NCI-H446 (cell line): Measurements from ENCODE around the gene FIBP.

Experiments
- DNase-seq, 2 experiments: peaks; one replicate each; lab custom pipeline; 2025; lab: John Stamatoyannopoulos, UW

Gene FIBP

GRCh38 chr11:65870706-65871681 is 17.3 kb downstream of the FIBP start:
- DNase-seq: no peak

- no peak for DNase-seq
Observed at GRCh38 chr11:65870307-65870658, 18.0 kb downstream of the FIBP start.

DNA sequence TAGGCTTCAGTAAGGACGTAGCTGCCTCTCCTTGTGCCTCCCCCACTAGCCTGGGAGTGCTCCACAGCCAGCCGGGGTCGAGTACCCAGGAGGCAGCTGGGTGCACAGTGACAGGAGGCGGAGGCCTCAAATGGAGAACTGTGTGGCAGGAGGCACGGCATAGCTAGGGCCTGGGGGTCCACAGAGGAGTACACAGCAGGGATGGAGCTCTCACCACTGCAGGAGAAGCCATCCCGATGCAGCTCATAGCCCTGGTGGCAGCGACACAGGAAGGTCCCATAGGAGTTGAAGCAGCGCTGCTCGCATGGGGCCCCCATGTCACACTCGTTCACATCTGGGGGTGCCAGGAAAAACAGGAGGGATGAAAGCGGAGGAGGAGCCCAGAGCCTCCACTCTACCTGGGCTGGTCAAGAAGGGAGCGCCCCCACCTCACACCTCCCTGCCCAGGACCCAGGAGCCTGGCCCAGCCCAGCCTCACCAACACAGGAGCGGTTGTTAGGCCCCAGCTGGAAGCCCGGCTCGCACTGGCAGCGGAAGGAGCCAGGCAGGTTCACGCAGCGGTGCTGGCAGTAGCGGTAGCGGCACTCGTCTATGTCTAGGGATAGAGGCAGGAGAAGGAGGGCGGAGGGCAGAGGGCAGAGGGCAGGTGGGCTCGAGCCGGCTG is 18.5 kb downstream of the FIBP start:
- no peak for DNase-seq

- no peak for DNase-seq
Observed at GRCh38 chr11:65868907-65869306, 19.4 kb downstream of the FIBP start.

DNA sequence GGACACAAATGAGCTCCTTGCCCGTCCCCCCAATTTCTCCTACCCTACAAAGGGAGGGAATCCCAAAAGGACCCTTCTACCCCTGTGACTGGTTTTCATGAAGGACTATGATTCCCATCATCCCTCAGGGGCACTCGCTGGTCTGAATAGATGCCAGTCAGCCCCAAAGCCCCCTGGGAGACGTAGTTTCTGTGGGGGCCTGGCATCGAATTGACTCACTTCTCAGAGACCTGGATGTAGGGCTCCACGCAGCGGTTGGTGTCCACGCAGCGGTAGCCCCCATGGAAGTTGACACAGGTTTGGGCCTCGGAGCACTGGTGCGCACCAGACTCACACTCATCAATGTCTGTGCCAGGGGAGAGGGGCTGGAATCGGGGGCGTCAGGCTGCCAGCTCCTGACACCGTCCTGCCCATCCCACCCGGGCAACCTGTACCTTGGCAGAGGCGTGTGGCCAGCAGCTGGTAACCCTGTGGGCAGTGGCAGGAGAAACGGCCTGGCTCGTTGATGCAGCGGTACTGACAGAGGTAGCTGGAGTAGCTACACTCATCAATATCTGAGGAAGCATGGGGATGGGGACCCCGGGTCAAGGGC is 20.1 kb downstream of the FIBP start:
- DNase-seq: peak in 1 of 2 experiments; percentile 29

DNA sequence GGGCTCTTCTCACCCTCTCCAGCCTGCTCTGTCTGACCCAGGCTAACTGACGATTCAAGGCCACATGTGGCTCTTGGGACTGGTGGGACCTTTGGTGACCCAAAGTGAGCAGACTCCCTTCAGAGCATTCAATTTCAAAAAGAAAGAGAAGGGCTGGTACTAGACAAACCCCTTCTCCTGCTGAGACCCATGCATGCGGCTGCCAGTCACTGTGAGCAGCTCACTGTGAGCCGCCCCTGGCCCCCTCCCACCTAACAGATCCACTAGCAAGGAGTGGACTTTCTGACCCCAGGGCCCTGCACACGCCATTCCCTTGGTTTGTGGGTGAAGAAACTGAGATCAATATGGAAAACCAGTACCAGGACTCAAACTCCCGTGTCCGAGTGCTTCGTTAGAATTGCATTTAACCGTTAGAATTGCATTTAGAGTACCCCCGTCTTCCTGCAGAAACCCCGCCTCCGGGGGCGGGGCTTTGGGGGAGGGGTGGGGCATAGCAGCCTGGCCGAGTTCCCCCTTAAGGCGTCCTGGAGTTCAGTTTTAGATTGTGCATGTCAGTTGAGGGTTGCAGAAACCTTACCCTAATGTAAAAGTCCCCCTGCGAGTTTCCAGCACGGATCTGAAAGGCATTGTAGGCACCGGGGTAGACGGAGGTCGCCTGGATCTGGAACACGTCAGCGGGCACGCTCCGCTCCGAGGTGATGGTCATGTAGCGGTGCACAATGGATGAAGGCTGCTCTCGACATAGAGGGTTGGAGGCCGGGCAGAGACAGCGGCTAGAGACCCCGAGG is 20.8 kb downstream of the FIBP start:
- no peak for DNase-seq

DNA sequence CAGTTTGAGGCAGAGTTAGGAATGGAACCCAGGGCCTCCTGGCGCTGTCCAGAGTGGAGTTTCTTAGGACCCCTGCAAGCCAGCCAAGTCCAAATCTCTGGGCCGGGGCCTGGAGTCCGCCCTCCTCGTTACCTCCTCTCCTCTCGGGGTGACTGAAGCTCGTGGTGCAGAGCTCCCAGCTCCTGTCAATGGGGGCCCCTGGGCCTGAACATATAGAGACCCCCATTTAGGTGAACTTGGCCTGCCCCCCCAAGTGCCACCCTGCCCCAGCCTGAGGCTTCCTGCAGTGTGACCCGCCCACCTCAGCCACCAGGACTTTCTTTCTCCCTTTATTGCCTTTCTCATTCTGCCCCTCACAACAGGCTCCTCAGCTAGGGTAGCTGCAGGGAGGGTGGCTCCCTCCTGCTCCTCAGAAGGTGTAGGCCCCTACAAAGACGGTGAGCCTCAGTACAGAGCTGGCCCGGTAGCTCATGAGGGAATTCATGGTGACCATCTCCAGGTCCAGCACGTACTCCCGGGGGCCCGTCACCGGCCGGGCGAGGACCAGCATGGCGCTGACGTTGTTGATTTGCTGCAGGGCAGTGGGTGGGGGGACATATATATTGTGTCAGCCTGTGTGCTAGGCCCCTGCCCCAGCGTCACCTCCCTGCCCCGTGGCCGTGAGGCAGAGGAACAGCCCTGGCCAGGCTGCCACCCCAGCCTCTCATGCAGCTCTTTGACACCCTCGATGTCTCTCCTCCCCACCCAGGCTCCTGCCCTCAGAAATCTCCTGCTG is 21.6 kb downstream of the FIBP start:
- DNase-seq: no peak

- no peak for DNase-seq
Observed at GRCh38 chr11:65865550-65866172, 22.6 kb downstream of the FIBP start.

DNA sequence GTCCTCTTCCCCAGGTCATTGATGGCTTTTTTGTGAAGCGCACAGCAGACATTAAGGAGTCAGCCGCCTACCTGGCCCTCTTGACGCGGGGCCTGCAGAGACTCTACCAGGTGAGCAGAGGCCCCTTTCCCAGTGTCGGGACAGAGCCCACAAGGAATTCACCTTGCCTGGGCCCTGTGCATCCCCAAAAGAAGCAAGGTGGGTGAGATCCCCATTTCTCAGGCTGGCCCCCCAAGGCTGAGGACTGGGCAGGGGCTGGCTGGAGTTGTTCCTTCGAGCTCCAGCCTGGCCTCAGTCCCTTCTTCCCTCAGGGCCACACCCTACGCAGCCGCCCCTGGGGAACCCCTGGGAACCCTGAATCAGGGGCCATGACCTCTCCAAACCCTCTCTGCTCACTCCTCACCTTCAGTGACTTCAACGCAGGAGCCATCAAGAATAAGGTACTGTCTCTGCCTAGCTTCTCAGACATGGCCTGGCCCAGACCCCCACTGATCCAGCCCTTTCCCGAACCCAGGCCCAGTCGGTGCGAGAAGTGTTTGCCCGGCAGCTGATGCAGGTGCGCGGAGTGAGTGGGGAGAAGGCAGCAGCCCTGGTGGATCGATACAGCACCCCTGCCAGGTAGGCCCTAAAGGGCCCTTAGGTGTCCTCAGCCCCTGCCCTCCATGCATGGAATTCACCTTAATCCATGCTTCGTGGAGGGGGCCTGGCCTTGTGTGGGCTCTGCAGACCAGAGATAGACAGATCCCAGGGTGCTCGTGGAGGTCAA is 23.4 kb downstream of the FIBP start:
- DNase-seq: no peak

GRCh38 chr11:65863889-65864705 is 24.2 kb downstream of the FIBP start:
- DNase-seq: no peak

GRCh38 chr11:65862941-65863888 is 25.1 kb downstream of the FIBP start:
- peak in 1 of 2 experiments; percentile 29 for DNase-seq

GRCh38 chr11:65862191-65862735 is 26.0 kb downstream of the FIBP start:
- no peak for DNase-seq

GRCh38 chr11:65861533-65862183 is 26.6 kb downstream of the FIBP start:
- no peak for DNase-seq

DNA sequence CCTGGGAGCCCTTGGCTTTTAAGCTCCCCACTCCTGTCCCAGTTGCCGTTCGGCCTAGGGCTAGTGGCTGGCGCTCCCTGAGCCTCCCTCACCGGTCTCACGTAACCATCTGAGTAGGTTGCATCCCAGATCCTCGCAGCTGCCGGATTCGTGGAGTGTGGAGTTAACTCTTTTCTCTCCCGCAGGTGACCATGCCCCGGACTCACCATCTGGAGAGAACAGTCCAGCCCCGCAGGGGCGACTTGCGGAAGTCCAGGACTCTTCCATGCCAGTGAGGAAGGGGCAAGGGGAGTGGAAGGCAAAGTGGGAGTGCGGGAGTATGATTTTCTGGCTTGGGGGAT is 27.1 kb downstream of the FIBP start:
- DNase-seq: no peak

DNA sequence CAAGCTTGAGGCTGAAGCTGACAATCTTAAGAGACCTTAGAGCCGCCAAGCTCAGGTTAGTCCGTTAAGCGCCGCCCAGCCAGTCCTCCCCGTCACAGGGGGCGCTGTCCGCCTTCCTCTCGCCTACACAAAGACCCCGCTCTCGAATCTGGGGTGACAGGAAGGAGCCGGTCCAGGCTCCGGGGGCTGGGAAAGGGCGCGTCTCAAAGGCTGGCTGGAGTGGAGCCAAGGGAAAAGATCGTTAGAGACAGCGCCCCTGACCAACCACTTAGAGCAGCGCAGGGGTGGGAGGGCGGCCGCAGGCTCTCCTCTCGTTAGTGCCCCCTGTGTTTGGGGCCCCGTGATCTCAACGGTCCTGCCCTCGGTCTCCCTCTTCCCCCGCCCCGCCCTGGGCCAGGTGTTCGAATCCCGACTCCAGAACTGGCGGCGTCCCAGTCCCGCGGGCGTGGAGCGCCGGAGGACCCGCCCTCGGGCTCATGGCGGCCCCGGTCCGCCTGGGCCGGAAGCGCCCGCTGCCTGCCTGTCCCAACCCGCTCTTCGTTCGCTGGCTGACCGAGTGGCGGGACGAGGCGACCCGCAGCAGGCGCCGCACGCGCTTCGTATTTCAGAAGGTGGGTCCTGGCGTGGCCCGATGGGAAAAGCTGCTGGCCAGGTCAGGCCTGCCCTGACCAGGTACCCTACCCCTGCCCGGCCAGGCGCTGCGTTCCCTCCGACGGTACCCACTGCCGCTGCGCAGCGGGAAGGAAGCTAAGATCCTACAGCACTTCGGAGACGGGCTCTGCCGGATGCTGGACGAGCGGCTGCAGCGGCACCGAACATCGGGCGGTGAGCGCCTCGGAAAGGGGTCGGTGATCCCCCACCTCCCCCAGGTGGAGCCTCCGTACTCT is 27.8 kb downstream of the FIBP start, which contains the start of gene MUS81:
Gene MUS81, plus strand, starts transcription at position 156 of the 887 bp plus-strand sequence. Its CDS starts 321 bp downstream, at position 477.
- peak; percentile 95 to 98 for DNase-seq

DNA sequence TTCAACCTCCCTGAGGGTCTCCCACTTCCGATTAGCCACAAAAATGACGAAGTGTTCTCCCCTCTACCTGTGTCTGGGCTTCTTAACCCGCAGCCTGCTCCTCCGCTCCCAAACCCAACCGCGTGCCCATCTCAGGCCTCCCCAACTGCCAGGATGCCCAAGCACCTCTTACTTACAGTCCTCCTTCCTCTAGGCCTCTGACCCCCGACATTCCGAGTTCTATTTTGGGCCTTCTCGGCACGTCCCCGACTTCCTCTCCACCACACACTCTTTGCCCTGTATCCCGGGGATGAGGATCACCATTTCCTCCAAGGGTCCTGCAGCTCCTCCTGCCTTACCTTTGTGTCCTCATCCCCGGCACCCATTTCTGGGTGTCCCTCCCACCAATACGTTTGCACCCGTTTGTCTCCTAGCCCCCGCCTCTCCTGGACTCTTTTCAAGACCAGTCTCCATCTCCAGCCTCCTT is 28.4 kb downstream of the FIBP start:
- peak in 1 of 2 experiments; percentile 90 for DNase-seq
